ENCODE data around the gene MIPOL1. TPM values are rescaled to one million over a fixed set of nuclear protein-coding genes. Genes with fewer than 3 reads are reported as not detected.
"Not testable (repeated sequence)": the region's sequence is repeated elsewhere in the genome, so short reads cannot be mapped to it uniquely, and the experiment has no call there.

The MIPOL1 gene
- total RNA-seq, 2 donors from 2014 or later: 9.0 to 11.7 TPM

DNA sequence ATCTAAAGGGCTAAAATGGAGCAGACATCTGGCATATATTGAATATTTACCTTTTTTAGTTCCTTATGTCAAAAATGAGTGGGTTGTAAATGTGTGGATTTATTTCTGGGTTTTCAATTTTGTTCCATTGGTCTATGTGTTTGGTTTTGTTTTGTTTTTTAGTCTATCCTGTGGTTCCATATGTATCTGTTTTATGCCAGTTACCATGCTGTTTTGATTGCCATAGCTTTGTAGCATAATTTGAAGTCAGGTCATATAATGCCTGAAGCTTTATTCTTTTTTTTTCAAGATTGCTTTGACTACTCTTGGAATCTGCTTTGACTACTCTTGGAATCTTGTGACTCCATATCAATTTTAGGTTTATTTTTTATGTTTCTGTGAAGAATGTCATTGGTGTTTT lies 133.2 kb downstream of the MIPOL1 start:
- intact Hi-C loops (cut with DNase I): no loop called here
- no peak for ATAC-seq

DNA sequence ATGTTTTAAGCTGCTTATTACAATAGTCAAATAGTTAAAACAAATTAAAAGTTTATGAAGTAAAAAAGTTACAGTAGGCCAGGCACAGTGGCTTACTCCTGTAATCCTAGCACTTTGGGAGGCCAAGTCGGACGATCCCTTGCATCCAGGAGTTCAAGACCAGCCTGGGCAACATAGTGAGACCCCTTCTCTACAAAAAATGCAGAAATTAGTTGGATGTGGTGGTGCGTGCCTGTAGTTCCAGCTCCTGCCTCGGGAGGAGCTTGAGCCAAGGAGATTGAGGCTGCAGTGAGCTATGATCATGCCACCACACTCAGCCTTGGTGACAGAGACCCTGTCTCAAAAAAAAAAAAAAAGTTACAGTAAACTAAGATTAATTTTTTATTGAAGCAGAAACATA lies 142.6 kb downstream of the MIPOL1 start:
- ATAC-seq (no peak), DNase-seq (no peak)
- intact Hi-C loops (cut with DNase I): no loop called here

More for the DNA sequence above, 133.2 kb downstream of the MIPOL1 start:
- DNase-seq: no peak

DNA sequence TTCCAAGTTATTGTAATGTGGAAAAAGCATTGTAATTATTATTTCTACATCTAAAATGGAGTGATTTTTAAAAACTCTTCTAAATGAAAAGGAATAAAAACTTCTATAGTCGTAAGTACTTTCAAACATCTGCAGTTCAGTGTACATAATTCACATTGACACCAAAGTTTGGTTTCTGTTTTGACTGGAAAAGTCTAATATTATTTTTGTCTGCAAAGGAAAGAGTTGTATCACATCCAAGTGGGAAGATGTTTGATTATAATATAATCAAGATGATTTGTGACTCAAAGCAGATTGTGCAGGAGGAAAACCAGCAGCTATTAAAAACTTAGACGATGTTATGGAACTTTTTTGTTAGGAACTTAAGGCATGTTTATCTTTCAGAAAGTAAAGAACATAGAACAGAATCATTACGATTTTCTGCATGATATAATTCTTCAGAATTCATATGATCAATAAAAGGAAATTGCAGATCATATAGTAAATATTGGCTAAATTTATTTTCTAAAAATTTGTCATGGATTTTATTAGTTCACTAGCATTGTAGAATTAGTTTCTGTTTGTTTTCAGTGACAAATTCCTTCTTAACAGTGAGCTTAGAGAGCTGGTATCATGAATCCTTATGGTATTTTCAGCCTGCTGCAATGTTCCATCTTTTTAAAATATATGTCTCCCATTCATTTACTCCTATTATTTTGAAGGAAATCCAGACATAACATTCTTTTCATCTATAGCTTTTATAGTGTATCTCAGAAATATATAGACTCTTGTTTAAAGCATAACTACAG lies 145.8 kb downstream of the MIPOL1 start:
- DNase-seq (no peak), ATAC-seq (no peak)
- intact Hi-C loops (cut with DNase I): no loop called here

DNA sequence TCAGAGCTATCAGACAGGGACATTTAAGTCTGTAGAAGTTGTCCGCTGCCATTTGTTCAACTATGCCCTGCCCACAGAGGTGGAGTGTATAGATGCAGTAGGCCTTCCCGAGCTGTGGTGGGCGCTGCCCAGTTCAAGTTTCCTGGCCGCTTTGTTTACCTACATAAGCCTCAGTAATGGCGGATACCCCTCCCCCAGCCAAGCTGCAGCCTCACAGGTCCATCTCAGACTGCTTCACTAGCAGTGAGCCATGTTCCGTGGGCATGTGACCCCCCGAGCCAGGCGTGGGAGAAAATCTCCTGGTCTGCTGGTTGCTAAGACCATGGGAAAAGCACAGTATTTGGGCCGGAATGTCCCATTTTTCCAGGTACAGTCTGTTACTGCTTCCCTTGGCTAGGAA lies 165.9 kb downstream of the MIPOL1 start:
- intact Hi-C loops (cut with DNase I): no loop called here
- no peak for DNase-seq
- no peak for ATAC-seq

DNA sequence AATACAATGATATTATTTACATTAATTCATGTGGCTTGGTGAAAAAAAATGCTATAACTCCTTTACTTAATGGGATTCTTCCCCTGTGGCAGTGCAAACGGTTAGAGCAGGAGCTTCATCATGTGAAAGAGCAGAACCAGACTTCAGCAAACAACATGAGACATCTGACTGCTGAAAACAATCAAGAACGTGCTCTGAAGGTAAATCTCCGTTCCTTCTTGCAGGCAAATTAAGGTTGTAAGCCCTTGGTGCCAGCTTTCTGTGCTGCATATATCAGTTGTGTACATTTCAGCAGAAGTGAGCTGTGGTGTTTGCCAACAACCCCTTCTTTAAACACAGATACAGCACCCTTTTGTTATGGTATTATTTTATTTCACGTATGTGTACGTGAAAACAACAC lies 171.7 kb downstream of the MIPOL1 start:
- intact Hi-C loops (cut with DNase I): no loop called here
- ATAC-seq (no peak), DNase-seq (no peak)

DNA sequence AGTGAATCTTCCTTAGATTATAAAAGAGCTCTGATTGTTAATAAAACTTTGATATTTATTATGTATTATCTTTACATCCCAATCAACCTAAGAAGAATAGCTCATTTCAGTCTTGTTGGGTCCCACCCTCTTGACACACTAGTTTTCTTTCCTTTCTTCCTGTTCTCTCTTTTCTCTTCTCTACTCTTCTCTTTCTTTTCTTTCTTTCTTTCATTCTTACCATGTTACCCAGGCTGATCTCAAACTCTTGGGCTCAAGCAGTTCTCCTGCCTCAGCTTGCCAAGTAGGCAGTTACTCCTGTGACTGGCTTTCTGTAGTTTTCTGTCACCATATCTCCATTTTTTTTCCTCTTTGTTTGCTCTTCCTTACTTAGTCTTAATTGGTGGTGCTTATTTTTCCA lies 177.8 kb downstream of the MIPOL1 start:
- intact Hi-C loops (cut with DNase I): no loop called here
- ATAC-seq (no peak), DNase-seq (no peak)

DNA sequence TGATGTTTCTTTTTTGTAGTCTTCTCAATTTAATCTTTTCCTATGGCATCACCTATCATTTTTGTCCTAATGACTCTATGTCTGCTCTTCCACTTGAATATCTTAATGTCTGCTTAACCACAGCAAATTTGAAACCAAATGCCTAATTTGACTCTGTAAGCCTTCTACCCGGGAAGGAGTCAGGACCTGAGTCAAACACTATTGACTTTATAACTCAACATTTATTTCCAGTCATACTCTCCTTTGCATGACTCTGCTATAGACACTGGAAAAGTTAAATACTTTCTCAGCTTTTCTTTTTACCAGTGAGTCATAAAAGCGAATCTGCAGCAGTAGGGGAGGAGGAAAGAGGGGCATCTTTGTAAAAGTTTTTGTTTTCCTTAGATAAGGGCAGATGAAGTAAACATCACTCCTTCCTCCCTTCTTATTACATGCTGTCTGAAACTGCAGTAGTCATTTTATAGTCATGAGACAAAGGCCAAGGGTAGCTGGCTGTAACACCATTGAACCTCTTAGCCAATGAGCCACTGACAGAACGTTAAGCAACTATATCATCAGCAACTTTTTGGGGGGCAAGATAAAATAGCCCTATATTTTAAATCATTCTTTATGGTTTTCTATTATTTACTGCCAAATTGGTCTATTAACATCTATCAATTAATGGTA lies 179.3 kb downstream of the MIPOL1 start:
- no peak for DNase-seq
- no peak for ATAC-seq
- intact Hi-C loops (cut with DNase I): no loop called here

DNA sequence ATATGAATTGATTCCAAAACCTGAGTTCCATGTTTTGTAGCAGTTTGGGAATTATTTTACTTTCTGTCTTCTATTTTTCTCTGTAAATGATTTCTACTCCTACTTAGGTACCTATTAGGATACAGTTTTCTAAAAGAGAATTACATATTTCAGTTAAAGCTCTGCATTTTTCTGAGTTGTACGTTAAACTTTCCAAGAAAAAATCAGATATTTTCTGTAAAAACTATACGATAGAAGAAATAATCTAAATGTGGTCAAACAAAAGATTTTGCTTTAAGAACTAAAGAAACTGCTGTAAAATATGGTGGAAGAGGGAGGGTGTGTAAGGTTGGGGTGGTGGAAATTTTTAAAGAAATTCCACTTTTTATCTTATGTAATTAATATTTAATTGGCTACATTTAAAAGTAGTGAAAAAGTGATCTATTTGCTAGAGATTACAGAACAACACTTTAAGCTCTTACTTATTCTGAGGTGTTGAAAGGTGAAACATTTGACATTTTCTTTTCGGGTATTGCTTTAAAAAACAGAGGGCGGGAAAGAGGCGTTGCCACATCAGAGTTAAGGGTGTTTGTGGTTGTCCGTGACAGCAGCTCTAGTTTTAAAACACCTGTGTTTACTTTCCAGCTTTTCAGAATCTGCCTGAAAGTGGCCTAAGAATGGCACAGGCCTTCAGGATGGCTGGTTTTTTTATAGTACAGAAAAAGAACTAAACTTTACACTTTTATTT lies 187.3 kb downstream of the MIPOL1 start:
- intact Hi-C loops (cut with DNase I): no loop called here
- ATAC-seq: no peak
- DNase-seq: no peak

DNA sequence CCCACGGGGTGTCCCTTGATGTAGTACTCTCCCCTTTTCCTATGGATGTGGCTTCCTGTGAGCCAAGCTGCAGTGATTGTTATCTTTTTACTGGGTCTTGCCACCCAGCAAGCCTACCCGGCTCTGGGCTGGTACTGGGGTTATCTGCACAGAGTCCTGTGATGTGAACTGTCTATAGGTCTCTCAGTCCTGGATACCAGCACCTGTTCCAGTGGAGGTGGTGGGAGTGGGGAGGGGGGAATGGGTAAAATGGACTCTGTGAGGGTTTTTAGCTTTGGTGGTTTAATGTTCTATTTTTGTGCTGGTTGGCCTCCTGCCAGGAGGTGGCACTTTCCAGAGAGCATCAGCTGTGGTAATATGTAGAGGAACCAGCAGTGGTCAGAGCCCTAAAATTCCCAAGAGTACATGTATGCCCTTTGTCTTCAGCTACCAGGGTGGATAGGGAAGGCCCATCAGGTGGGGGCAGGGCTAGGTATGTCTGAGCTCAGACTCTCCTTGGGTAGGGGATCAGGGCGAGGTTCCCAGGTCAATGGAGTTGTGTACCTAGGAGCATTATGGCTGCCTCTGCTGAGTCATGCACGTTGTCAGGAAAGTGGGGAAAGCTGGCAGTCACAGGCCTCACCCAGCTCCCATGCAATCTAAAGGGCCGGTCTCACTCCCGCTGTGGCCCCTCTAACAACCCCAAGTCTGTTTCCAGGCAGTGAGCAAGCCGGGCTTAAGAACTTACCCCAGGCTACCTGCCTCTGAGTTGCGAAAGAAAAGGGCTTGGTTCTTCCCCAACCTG lies 199.6 kb downstream of the MIPOL1 start:
- DNase-seq; ATAC-seq; intact Hi-C loops (cut with DNase I): not testable (repeated sequence)

DNA sequence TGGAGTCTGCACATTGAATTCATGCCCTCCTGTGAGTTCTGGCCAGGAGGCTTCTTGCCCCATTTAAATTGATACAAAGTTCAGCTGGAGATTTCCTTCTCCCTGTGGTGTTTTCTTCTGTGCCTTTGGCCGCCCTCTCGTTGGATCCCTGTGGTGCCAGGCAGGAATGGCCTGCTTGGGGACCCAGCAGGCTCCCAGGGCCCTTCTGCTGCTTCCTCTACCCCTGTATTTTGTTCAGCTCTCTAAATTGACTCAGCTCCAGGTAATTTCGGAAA lies 200.1 kb downstream of the MIPOL1 start:
- DNase-seq: no peak
- no peak for ATAC-seq

DNA sequence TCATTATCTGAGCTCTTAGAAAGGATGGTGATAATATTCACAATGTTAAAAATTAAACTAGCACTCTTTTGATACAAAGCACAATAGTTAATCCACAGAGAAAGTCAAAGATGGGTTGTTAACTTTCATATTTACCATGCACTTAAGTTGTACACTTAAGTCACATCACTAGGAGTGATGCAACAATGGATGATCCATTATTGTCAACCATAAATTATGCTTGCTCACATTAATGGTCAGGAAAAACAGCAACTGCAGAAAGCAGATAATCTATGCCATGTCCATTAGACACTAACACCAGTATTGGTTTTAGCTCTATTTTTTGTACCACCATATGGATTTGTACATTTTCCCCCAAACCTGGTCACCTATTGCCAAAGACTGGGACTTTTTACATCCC lies 201.8 kb downstream of the MIPOL1 start:
- intact Hi-C loops (cut with DNase I): no loop called here
- ATAC-seq: no peak
- DNase-seq: no peak

More for the DNA sequence above, 200.1 kb downstream of the MIPOL1 start:
- intact Hi-C loops (cut with DNase I): no loop called here

DNA sequence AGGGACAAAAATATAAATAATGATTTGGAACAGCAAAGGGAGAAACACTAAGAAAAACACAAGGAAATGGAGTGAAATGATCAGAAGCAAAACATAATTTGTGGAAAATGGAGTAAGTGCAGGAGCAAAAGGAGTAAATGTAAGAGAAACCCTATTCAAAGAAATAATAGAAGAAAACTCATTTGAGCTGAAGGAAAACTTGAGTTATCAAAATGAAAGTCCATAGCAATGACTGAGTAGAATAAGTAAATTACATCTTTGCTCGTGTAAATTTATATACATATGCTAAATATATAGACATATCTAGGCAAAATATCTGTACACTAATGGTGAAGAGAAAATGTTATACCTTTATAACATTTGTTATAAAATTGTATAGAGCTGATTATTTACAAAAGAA lies 203.4 kb downstream of the MIPOL1 start:
- intact Hi-C loops (cut with DNase I): no loop called here
- no peak for ATAC-seq

DNA sequence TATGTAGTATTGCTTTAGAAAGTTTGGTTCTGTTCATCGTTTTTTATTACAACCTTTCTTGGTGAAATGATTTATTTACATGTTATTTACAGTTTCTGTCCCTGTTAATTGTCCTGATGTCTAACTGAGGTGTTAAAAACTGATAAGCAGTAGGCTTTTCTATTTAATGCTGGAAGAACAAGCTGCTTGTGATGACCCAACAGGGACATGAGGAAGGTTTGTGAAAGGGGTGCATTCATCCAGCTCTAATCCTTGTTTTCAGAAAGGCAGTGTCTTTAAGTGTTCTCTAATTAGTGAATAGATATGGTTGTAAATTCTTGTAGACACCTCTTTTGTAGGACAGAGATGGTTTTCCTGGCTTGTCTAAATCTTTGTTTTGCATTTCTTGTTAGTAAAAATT lies 205.9 kb downstream of the MIPOL1 start:
- DNase-seq (no peak), ATAC-seq (no peak)
- intact Hi-C loops (cut with DNase I): no loop called here

More for the DNA sequence above, 203.4 kb downstream of the MIPOL1 start:
- DNase-seq: no peak

DNA sequence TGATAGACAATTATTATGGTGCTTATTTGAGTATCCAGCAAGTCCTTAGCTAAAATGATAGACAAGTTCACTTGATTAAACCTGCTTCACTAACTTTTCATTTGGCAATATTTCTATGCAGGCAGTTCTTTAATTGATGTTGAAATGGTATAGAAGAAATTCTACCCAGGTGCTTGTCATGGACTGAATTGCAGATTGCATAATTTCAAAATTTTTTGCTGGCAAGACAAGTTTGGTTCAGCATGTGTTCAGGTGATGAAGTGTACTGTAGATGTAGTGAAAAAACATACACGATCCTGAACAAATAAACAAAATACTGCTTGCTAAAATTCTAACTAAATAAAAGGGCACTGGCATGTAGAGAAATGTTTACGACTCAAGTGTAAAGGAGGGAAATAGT lies 208.4 kb downstream of the MIPOL1 start:
- ATAC-seq: no peak
- intact Hi-C loops (cut with DNase I): no loop called here

DNA sequence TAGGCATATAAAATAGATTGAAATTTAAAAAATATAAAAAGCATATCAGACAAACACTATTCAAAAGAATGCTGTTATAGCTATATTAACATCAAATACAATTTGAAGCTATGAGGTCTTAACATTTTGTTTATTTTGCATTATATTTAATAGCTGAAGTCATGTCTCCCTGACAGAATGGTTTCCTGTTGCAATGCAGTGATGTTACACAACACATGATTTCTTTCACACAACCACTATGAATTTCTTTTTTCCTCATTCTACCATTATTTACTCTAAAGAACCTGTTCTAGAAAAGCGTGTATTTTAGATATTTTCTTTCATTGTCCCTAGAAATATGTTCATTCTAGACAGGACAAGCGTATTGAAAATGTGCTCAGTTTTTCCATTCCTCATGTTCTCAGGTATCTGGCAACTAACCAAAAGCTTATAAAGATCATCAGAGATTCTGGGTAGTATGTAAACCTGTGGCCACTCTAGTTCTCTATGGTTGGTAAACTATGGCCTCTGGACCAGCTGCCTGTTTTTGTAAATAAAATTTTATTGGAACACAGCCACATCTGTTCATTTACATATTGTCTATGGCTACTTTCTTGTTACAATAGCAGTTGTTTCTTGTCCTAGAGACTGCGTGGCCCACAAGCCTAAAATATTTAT lies 213.5 kb downstream of the MIPOL1 start:
- no peak for DNase-seq
- no peak for ATAC-seq
- intact Hi-C loops (cut with DNase I): no loop called here

More for the DNA sequence above, 208.4 kb downstream of the MIPOL1 start:
- no peak for DNase-seq

DNA sequence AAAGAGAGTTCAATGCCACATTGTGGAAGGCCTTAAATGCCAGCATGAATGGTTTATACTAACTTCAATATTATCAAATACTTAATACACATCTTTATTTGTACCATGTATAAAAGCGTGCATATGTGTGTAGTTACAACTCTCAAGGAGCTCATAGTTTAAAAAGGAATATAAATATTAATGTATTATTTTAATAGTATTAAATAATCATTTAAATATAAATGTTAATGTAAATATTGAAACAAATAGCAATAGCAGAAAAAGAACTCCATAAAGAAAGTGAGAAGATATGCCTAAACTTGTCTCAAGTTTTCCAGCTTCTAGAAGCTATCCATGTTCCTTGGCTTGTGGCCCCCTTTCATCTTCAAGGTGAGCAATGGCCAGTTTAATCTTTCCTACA lies 215.3 kb downstream of the MIPOL1 start:
- DNase-seq (no peak), ATAC-seq (no peak)
- intact Hi-C loops (cut with DNase I): no loop called here

DNA sequence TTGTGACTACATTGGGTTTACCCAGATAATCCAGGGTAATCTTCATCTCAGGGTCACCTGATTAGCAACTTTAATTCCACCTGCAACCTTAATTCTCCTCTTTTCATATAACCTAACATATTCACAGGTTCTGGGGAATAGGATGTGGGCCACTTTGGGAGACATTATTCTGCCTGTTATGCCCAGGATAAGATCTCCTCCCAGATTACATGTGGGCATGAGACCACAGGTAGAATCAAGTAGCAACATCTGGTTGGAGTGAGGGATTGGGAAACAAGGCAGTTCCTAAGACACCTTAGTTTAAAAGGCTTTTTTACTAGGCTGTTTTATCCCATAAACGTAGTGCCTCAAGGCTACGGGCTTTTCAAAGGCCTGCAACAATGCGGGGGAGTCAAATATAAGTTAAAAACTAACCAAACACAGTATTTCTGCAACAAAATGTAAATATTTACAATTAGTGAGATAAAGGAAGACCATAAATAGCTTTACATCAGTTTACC lies 215.8 kb downstream of the MIPOL1 start:
- intact Hi-C loops (cut with DNase I): no loop called here
- no peak for DNase-seq
- ATAC-seq: no peak

DNA sequence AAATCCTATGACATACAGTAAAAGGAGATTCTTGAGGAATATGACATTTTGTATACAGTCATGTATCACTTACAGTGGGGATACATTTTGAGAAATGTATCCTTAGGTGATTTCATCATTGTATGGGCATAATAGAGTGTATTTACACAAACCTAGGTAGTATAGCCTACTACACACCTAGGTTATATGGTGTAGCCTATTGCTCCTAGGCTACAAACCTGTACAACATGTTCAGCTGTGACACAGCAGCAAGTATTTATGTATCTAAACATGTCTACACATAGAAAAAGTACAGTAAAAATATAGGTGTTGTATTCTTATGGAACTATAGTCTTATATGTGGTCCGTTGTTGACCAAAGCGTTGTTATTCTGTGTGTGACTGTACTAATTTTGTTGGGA lies 218.5 kb downstream of the MIPOL1 start:
- DNase-seq (no peak), ATAC-seq (no peak)
- intact Hi-C loops (cut with DNase I): no loop called here

DNA sequence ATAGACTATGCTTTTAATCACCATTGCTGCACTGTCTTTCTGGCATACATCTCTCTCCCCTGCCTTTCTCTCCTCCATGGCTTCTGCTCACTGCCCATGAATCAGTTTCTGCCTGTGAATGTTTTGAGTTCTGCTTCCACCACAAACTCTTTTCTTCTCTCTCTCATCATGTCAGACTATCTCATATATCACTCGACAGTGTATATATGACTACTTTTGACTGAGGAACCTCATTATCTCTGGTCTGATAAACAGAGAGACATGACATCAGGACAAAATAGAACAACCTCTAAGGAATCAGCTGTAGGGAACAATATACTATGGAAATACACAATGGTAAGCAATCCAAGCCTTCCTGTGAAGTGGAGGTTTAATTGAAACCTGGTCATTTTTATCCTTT lies 219.4 kb downstream of the MIPOL1 start:
- ATAC-seq (no peak), DNase-seq (no peak)
- intact Hi-C loops (cut with DNase I): no loop called here
